Jurkat, Clone E6-1 (cell line): Measurements from ENCODE around the gene DBNL.

Source experiments
- DNase-seq: peaks from one replicate; pipeline ENCODE4 v3.0.0-alpha.2; 2011; ENCODE audit warnings: low read depth, low spot score
- H3K4me3 ChIP-seq: 2 replicates; pipeline ENCODE4 v1.5.1; 2011; ENCODE audit warnings: mild to moderate bottlenecking, low read length, control low read depth, moderate library complexity

DBNL gene

GRCh38 chr7:44087911-44088838 is 43.7 kb downstream of the DBNL start:
- H3K4me3 ChIP-seq = no peak overlapping the region
- DNase-seq = no peak

DNA sequence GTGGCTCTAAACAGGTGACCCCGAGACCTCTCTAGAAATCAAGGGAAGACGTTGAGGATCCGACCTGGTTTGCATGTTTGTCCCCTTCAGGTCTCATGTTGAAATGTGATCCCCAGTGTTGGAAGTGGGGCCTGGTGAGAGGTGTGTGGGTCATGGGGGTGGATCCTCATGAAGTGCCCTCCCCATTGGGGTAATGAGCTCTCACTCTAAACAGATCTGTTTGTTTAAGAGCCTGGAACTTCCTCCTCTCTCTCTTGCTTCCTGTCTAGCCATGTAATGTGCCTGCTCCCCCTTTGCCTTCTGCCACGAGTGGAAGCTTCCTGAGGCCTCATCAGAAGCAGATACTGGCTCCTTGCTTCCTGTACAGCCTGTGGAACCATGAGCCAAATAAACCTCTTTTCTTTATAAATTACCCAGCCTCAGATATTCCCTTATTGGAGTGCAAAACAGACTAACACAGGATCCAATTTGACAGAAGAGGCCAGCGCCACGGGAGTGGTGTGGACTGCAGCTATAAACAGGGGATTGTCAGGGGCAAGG is 48.7 kb downstream of the DBNL start:
- no peak overlapping the region for H3K4me3 ChIP-seq
- no peak for DNase-seq

DNA sequence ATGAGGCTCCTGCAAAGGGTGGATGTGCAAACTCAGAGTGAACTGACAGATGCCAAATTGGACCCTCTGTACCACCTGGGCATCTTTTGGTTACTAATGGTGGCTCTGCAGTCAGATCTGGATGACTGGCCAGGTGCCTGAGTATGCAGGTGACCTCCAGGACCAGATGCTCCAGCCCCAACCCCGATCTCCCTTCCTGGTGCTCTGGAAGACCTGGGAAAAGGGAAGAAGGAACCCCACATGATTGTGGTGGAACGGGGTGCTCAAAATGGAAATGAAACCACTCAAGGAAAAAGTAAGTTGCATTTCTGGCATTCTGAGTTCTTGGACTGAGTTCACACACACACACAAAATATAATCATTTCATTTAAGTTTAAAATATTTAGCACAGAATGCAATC is 49.9 kb downstream of the DBNL start:
- no peak for DNase-seq

GRCh38 chr7:44094883-44095592 is 50.5 kb downstream of the DBNL start:
- DNase-seq = no peak
- H3K4me3 ChIP-seq = no peak overlapping the region

More for the DNA sequence above, 49.9 kb downstream of the DBNL start:
- H3K4me3 ChIP-seq = no peak overlapping the region

DNA sequence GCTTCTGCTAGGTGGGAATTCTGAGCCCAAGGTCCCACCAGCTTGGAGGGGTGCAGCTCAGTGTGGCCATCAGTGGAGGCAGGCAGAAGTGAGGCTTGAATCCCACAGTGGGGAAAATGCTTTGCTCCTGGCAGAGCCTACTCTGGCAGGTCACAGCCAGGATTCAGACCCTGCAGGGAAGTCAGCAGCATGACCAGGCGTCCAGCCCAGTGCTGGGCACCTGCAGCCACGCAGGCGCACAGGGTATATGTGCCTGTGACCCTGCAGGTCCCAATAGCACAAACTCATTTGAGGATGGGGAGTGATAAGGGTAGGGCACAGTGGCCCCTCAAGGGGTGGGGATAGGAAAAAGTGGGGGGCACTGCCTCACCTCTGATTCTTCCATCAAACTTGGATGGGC is 51.3 kb downstream of the DBNL start:
- DNase-seq = no peak
- H3K4me3 ChIP-seq = no peak overlapping the region

- no peak for DNase-seq
- no peak overlapping the region for H3K4me3 ChIP-seq
Observed at GRCh38 chr7:44096326-44096881, 51.9 kb downstream of the DBNL start.

DNA sequence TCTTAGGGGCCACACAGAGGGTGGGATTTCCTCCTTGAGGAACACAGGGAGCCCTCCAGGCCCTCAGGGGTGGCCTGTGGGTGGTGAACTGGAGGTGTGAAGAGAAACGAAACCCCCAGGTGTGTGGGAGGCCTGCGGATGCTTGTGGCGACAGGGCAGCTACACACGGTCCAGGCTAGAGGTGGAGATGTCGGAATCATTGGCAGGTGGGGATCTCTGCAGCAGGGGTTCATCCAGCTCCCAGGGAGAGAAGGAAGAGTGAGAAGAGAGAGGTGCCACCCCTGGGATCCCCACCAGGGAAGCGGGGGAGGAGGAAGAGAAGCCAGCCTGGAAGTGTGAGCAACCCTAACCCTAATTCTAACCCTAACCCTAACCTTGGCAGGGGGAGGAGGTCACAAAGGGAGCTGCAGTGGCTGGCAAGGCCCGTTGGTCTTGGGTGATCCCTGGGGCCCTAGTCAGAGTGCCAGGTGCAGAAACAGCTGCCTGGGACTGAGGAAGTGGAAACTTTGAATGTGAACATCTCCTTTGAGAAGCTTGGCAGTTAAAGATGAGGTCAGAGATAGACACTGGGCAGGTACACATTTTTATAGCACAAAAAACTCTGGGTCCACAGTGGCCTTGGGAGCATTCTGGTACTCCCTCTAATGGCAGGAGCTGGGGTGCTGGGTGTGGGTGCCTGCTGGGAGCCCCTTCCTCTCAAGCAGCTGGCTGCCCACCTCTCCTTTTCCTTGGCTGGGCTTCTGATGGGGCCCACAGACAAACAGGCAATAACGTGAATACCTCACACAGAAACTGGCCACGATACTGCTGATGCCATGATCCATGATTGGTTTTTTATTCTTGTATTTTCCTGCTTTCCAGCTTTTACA is 52.8 kb downstream of the DBNL start:
- DNase-seq = peak; percentile 98
- peak overlapping the region; percentile 37 for H3K4me3 ChIP-seq

DNA sequence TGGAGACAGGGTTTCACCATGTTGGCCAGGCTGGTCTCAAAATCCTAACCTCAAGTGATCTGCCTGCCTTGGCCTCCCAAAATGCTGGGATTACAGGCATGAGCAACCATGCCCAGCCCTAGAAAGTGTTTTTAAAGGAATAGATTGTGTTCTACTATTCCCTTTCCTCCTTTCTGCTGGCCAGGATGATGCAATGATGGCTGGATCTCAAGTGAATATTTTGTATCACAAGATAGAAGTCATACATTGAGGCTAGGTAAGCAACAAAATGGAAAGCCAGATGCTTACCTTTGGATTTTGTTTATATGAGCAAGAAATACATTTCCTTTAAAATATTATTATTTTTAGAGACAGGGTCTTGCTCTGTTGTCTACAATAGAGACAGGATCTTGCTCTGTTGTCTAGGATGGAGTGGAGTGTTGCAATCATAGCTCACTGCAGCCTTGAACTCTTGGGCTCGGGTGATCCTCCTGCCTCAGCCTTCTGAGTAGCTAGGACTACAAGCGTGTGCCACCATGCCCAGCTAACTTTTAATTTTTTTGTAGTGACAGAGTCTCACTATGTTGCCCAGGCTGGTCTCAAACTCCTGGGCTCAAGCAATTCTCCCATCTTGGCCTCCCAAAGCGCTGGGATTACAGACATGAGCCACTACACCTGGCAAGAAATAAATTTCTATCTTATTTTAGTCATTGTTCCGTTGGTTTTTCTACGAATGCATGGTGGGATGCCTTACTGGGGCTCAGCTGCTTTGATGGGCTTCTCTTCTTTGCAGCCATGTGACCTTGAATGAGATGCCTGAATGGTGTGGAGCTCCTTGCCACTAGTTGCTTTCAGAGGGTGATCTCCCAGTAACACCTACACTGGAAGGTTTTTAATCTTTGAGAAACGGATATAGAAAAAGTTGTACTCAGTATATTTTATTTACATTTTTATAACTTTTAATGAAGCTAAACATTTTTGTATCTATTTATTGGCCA is 53.9 kb downstream of the DBNL start:
- DNase-seq = peak; percentile 63
- peak overlapping the region; percentile 32; the same call in 1 of the 2 replicates for H3K4me3 ChIP-seq

DNA sequence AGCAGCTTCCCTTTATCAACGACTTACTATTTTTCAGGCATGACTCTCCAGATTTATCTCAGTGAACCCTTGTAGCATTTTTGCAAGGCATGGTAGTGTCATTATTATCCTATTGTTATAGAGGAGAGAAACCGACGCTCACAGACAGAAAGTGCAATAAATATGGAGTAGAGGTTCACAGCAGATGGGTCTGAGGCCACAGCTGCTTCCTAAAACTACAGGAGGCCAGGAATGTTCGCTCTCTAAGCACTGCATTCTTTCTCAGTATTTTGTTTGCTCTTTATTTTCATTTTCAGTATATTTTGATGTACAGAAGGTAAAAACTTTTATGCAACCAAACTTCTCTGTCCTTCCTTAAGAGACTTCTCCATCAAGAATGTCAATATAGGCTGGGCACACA is 55.2 kb downstream of the DBNL start:
- no peak for DNase-seq
- no peak overlapping the region for H3K4me3 ChIP-seq

- H3K4me3 ChIP-seq = no peak overlapping the region
- no peak for DNase-seq
Observed at GRCh38 chr7:44100458-44101302, 56.2 kb downstream of the DBNL start.

- no peak overlapping the region for H3K4me3 ChIP-seq
- DNase-seq = no peak
Observed at GRCh38 chr7:44101303-44101965, 56.9 kb downstream of the DBNL start.

DNA sequence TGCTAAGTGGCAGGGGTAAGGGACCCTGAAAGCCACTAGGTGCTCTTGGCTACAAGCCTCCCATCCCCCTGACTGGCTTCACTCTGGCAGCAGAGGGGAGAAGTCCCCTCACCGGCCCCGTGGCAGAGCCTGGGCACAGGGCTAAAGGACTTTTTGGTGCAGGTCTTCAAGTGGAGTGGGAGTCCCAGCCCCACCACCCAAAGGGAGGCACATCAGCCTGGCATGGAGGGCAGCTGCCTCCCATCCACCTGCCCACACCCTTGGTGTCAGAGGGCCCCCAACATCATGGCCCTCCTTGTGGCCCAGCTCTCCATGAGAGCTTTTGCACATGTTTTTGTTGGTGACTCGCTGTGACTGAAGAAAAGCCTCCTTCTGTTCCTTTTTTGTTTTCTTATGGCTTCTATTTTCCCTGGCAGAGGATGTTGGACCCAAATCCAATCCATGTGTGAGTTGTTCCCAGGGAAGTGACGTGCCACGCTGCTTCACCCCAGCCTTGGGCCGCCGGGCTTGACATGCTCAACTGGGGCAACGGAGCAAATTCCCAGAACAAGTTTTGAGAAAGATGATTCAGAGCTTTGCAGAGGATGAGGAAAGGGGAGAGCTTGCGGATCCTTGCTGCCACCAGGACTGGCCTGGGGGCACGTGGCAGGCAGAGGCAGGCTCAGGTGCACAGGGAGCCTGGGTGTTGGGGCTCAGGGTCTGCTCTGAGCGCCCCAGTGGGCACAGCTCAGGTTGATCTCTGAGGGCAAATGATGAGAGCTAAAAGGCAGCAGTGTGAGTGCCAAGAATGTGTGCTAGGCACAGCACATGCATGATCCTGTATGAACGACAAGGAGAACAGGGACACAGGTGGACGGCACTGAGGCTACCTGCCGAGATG is 57.7 kb downstream of the DBNL start:
- no peak overlapping the region for H3K4me3 ChIP-seq
- DNase-seq = no peak

- no peak for DNase-seq
- H3K4me3 ChIP-seq = peak overlapping the region; percentile 49; the same call in 1 of the 2 replicates
Observed at GRCh38 chr7:44102846-44103565, 58.5 kb downstream of the DBNL start.

DNA sequence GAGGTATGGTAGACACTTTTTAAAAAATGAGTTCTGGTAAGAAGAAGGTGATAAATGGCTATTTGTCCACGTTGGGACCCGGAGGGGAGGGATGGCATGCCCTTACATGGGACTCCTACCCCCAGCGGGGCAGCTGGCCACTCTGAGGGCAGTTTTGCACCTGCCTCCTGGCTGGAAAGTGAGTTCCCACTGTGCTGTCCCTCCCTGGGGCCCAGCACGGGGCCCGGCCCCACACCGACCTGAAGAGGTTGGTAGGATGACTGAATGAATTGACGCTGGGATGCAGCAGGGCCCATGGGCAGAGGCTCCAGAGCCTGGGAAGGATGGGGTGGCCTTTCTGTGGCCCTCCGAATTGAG is 59.0 kb downstream of the DBNL start:
- DNase-seq = no peak
- H3K4me3 ChIP-seq = peak overlapping the region; percentile 49
